Kidney (tissue), 14 donors: Measurements from ENCODE around the gene NRAS. TPM values are rescaled to one million over a fixed set of nuclear protein-coding genes. Genes with fewer than 3 reads are reported as not detected.

Experiments used
- DNase-seq, 5 donors: peaks; one replicate each; pipeline ENCODE4 v3.0.0-alpha.2; 2013 to 2020
- FAIRE-seq: peaks from 2 replicates; lab custom pipeline; 2012; peaks lifted over from hg19 to GRCh38; lab: Jason Lieb, UNC
- H3K27ac ChIP-seq, 2 donors: one replicate each; pipeline ENCODE4 v1.7.0; 2013; ENCODE audit warnings: low read depth in 2 of 2, low read length in 2 of 2, inconsistent platforms in 1 of 2
- H3K27me3 ChIP-seq: one replicate; pipeline ENCODE4 v1.7.1; 2013; ENCODE audit warnings: low read length, inconsistent platforms; ENCODE audit not compliant: control insufficient read depth, insufficient read depth
- H3K36me3 ChIP-seq, 3 donors: one replicate each; pipeline versions ENCODE4 v1.7.0 to v1.7.1; 2013; ENCODE audit warnings: low read length in 3 of 3, control low read depth in 1 of 3, inconsistent platforms in 1 of 3; ENCODE audit not compliant: insufficient read depth in 3 of 3, control insufficient read depth in 2 of 3
- H3K4me1 ChIP-seq, 3 donors: one replicate each; pipeline versions ENCODE4 v1.7.0 to v1.7.1; 2013; ENCODE audit warnings: low read length in 3 of 3, inconsistent platforms in 1 of 3, low read depth in 1 of 3; ENCODE audit not compliant: control insufficient read depth in 2 of 3, insufficient read depth in 2 of 3
- H3K4me3 ChIP-seq, 3 donors: one replicate each; pipeline versions ENCODE4 v1.7.0 to v1.8.1; 2013; ENCODE audit warnings: low read length in 3 of 3, control low read depth in 1 of 3, inconsistent platforms in 1 of 3
- H3K9ac ChIP-seq, 3 donors: one replicate each; pipeline versions ENCODE4 v1.7.0 to v1.7.1; 2013; ENCODE audit warnings: low read length in 3 of 3, control low read depth in 1 of 3, inconsistent platforms in 1 of 3
- H3K9me3 ChIP-seq, 3 donors: one replicate each; pipeline versions ENCODE4 v1.7.0 to v1.7.1; 2013; ENCODE audit warnings: low read length in 3 of 3, control low read depth in 1 of 3, inconsistent platforms in 1 of 3; ENCODE audit not compliant: control insufficient read depth in 2 of 3, insufficient read depth in 1 of 3
- CTCF ChIP-seq: IDR thresholded peaks from 3 replicates; pipeline ENCODE4 v1.5.1; 2012; ENCODE audit warnings: mild to moderate bottlenecking, moderate library complexity, borderline replicate concordance; ENCODE audit not compliant: insufficient read depth; ENCODE audit errors: extremely low read depth
- intact Hi-C: fragments of 100-400 bp; cut with DNase I; formaldehyde crosslinking; loops from one replicate; pipeline ENCODE4 v1.11.1; 2022
- polyA plus RNA-seq: library from polyadenylated mRNA; stranded (reverse); fragments of 350-450 nt; fragmentation: Illumina TruSeq; extraction: RNeasy Lipid Tissue Mini Kit (QIAGEN cat#74804); gene quantifications from one replicate; pipeline ENCODE4 v1.2.3, GENCODE V29; 2014; ENCODE audit warnings: low read depth, low replicate concordance; ENCODE audit not compliant: insufficient read depth
- total RNA-seq: library from RNA; stranded (reverse); fragmentation: NEBNext Ultra II Directional; extraction: Animal tissue kit (Norgen Biotek cat#: 25700); gene quantifications from one replicate; pipeline ENCODE4 v1.2.1, GENCODE V29; 2021
- donor health status: control.
- donor health status: control.
- donor health status: control.
- donor health status: control.
- donor health status: control.
- donor health status: DM: yes; HTN: yes; CAD: no.
- donor health status: Normal renal cell carcinoma (clear cell type).

The NRAS gene
- total and polyA plus RNA-seq, 2 donors from 2014 or later, result 13.3 to 35.2 TPM

GRCh38 chr1:114710360-114710759 lies 6.2 kb downstream of the NRAS start:
- Histone ChIP-seq H3K9me3 (no peaks in the 10 kb centered on the region), H3K4me3 (no peak overlapping the region), H3K4me1 (peaks cover 0 to under 1% (median 0%) of the 10 kb centered on the region in 3 donors), H3K36me3 (peaks cover 12 to 34% (median 23%) of the 10 kb centered on the region in 3 donors), H3K27ac (no peak overlapping the region), H3K27me3 (no peaks in the 10 kb centered on the region), H3K9ac (no peak overlapping the region)
- intact Hi-C loops, result no loop called here
- no peak for DNase-seq
- no peak for TF ChIP-seq CTCF
- FAIRE-seq, result no peak

GRCh38 chr1:114707604-114708003 lies 9.0 kb downstream of the NRAS start:
- Histone ChIP-seq H3K36me3 (peaks cover 9 to 34% (median 23%) of the 10 kb centered on the region in 3 donors), H3K27me3 (no peaks in the 10 kb centered on the region), H3K4me3 (no peak overlapping the region), H3K9me3 (no peaks in the 10 kb centered on the region), H3K4me1 (no peaks in the 10 kb centered on the region), H3K27ac (no peak overlapping the region), H3K9ac (no peak overlapping the region)
- no peak for DNase-seq
- FAIRE-seq, result no peak
- TF ChIP-seq CTCF, result no peak
- intact Hi-C loops, result no loop called here

GRCh38 chr1:114703242-114703641 lies 13.3 kb downstream of the NRAS start:
- intact Hi-C loops, result no loop called here
- FAIRE-seq (no peak), DNase-seq (no peak)
- peaks cover 5 to 16% (median 13%) of the 10 kb centered on the region in 3 donors for H3K36me3 ChIP-seq
- no peaks in the 10 kb centered on the region for H3K9me3 ChIP-seq
- no peak overlapping the region for H3K4me3 ChIP-seq
- no peaks in the 10 kb centered on the region for H3K4me1 ChIP-seq
- no peaks in the 10 kb centered on the region for H3K27me3 ChIP-seq
- no peak for TF ChIP-seq CTCF
- H3K27ac ChIP-seq, result no peak overlapping the region
- H3K9ac ChIP-seq, result no peak overlapping the region

- no peaks in the 10 kb centered on the region for H3K4me1 ChIP-seq
- no peak overlapping the region for H3K4me3 ChIP-seq
- no peaks in the 10 kb centered on the region for H3K9me3 ChIP-seq
- no peaks in the 10 kb centered on the region for H3K27me3 ChIP-seq
- FAIRE-seq (no peak), DNase-seq (no peak)
- TF ChIP-seq CTCF, result no peak
- peaks cover 4 to 13% (median 8%) of the 10 kb centered on the region in 3 donors for H3K36me3 ChIP-seq
- intact Hi-C loops, result no loop called here
- H3K27ac ChIP-seq, result no peak overlapping the region
- no peak overlapping the region for H3K9ac ChIP-seq
Measured at GRCh38 chr1:114702737-114703136, 13.8 kb downstream of the NRAS start.
